ENCODE data around the gene HS1BP3.

GRCh38 chr2:20698916-20699613, 48.2 kb upstream of the HS1BP3 start:
- TF ChIP-seq CTCF (IDR thresholded peaks at IDR 0.05; ENCODE audit: insufficient read depth, low read depth, low read length) (no peak), EZH2 (IDR thresholded peaks at IDR 0.05; ENCODE audit: insufficient read depth, low read length) (no peak)

All from astrocyte (in vitro differentiated cells and primary cell).